RWPE2 (cell line): ENCODE measurements around the gene GSG1L.

Experiments used
- ATAC-seq: fragments of 200-7000 bp; cut with Tn5 transposase; 3 replicates; pipeline ENCODE4 v1.9.1; 2021; ENCODE audit warnings: low read depth
- DNase-seq: peaks from one replicate; pipeline ENCODE4 v3.0.0-alpha.2; 2020; ENCODE audit warnings: low spot score
- H3K27ac ChIP-seq: fragments of 450-650 bp; 2 replicates; pipeline ENCODE4 v1.5.1; 2017; ENCODE audit warnings: mild to moderate bottlenecking; ENCODE audit not compliant: poor library complexity, severe bottlenecking
- H3K27me3 ChIP-seq: fragments of 250-450 bp; sonication (Bioruptor Pico); 2 replicates; pipeline ENCODE4 v1.5.1; 2021; ENCODE audit warnings: mild to moderate bottlenecking, moderate library complexity; ENCODE audit not compliant: insufficient read depth, poor library complexity, severe bottlenecking
- H3K36me3 ChIP-seq: fragments of 250-450 bp; sonication (Bioruptor Pico); 2 replicates; pipeline ENCODE4 v1.5.1; 2020; ENCODE audit warnings: low read depth, mild to moderate bottlenecking, moderate library complexity
- H3K4me1 ChIP-seq: fragments of 250-450 bp; sonication (Bioruptor Pico); 2 replicates; pipeline ENCODE4 v1.5.1; 2021; ENCODE audit warnings: mild to moderate bottlenecking, moderate library complexity; ENCODE audit not compliant: insufficient read depth, poor library complexity, severe bottlenecking
- H3K4me3 ChIP-seq: fragments of 250-450 bp; sonication (Bioruptor Pico); 2 replicates; pipeline ENCODE4 v1.5.1; 2021; ENCODE audit warnings: mild to moderate bottlenecking, moderate library complexity; ENCODE audit not compliant: severe bottlenecking
- H3K9me3 ChIP-seq: fragments of 250-450 bp; sonication (Bioruptor Pico); 2 replicates; pipeline ENCODE4 v1.5.1; 2021; ENCODE audit warnings: mild to moderate bottlenecking, moderate library complexity; ENCODE audit not compliant: severe bottlenecking
- TF ChIP-seq, protein P1 (sequence below): fragments of 450-650 bp; IDR thresholded peaks from one replicate; pipeline ENCODE4 v1.5.1; 2017; ENCODE audit warnings: mild to moderate bottlenecking, moderate library complexity; ENCODE audit not compliant: poor library complexity, severe bottlenecking

GSG1L gene

DNA sequence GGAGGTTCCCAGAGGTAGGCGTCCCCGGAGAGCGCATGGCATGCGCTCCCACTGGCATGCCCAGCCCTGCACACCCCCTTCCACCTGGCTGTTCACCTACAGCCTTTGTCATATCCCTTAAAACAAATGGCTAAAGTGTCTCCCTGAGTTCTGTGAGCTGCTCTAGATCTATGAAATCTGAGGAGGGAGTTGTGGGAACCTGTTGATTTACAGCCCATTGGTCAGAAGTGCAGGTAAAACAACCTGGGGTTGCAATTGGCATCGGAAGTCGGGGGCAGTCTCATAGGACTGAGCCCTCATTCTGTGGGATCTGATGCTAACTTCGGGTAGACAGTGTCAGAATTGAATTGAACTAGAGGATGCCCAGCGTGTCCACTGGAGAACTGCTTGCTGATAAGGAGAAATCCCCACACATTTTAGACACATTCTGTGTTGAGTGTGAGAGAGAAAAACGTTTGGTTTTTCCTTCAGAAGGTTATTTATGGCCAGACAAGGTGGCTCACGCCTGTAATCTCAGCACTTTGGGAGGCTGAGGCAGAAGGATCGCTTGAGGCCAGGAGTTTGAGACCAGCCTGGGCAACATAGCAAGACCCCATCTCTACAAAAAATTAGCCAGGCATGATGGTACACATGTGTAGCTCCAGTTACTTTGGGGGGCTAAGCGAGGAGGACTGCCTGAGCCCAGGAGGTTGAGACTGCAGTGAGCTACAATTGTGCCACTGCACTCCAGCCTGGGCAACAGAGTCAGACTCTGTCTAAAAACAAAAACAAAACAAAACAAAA is 22.1 kb upstream of the GSG1L start:
- TF ChIP-seq, protein P1, sequence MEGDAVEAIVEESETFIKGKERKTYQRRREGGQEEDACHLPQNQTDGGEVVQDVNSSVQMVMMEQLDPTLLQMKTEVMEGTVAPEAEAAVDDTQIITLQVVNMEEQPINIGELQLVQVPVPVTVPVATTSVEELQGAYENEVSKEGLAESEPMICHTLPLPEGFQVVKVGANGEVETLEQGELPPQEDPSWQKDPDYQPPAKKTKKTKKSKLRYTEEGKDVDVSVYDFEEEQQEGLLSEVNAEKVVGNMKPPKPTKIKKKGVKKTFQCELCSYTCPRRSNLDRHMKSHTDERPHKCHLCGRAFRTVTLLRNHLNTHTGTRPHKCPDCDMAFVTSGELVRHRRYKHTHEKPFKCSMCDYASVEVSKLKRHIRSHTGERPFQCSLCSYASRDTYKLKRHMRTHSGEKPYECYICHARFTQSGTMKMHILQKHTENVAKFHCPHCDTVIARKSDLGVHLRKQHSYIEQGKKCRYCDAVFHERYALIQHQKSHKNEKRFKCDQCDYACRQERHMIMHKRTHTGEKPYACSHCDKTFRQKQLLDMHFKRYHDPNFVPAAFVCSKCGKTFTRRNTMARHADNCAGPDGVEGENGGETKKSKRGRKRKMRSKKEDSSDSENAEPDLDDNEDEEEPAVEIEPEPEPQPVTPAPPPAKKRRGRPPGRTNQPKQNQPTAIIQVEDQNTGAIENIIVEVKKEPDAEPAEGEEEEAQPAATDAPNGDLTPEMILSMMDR, result no peak
- no peaks in the 10 kb centered on the region for H3K27me3 ChIP-seq
- no peaks in the 10 kb centered on the region for H3K9me3 ChIP-seq
- DNase-seq (no peak), ATAC-seq (no peak)
- no peaks in the 10 kb centered on the region for H3K4me1 ChIP-seq
- no peaks in the 10 kb centered on the region for H3K36me3 ChIP-seq
- H3K27ac ChIP-seq, result no peak overlapping the region
- no peak overlapping the region for H3K4me3 ChIP-seq

GRCh38 chr16:28084209-28084608 is 20.7 kb upstream of the GSG1L start:
- Histone ChIP-seq H3K4me3 (no peak overlapping the region), H3K27ac (no peak overlapping the region), H3K27me3 (no peaks in the 10 kb centered on the region), H3K9me3 (no peaks in the 10 kb centered on the region), H3K4me1 (no peaks in the 10 kb centered on the region), H3K36me3 (no peaks in the 10 kb centered on the region)
- ATAC-seq (no peak), DNase-seq (no peak)
- TF ChIP-seq, protein P1, result no peak

DNA sequence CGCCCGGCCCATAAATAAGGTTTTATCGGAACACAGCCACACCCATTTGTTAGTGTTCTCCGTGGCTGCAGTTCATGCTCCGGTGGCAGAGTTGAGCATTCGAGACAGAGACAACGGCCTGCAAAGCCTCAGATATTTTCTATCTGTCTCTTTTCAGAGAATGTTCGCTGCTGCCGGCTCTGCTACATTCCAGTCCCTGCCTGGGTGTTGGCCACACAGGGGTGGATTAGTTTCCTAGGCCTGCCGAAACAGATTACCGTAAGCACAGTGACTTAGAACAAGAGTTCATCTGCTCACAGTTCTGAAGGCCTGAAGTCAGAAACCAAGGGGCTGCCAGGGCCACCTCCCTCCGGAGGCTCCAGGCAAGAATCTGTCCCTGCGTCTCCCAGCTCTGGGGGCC is 19.1 kb upstream of the GSG1L start:
- no peaks in the 10 kb centered on the region for H3K36me3 ChIP-seq
- TF ChIP-seq, protein P1, result no peak
- ATAC-seq, result peak; percentile 35; the same call in 1 of the 3 replicates
- H3K4me1 ChIP-seq, result no peaks in the 10 kb centered on the region
- DNase-seq, result no peak
- H3K27ac ChIP-seq, result no peak overlapping the region
- no peak overlapping the region for H3K4me3 ChIP-seq
- no peaks in the 10 kb centered on the region for H3K27me3 ChIP-seq
- H3K9me3 ChIP-seq, result no peaks in the 10 kb centered on the region

DNA sequence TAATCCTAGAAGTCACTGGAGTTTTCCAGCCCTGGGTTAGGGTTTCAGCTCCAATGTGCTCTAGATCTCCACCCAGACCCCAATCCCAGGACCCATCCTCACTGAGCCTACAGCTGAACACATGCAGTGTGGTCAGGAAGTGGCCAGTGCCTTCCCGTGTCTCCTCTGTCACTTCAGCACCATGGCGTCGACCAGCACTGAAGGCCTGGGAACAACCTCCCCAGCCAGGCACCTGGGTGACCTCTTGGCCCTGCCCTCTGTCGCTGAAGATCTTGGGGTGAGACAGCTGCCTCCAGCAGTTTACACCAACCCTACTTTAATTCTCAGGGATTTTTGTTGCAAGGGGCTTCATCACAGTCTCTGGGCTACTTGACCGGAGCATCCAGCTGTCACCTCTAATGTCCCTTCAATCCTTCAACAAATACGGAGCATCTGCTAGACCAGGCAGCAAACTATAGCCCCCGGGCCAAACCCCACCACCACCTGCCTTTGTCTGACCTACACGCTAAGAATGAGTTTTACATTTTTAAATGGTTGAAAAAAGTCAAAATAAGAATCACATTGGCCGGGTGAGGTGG is 18.0 kb upstream of the GSG1L start:
- H3K36me3 ChIP-seq, result no peaks in the 10 kb centered on the region
- ATAC-seq, result no peak

More for the DNA sequence above, 18.0 kb upstream of the GSG1L start:
- Histone ChIP-seq H3K4me1 (no peaks in the 10 kb centered on the region), H3K27me3 (no peaks in the 10 kb centered on the region), H3K4me3 (no peak overlapping the region), H3K9me3 (no peaks in the 10 kb centered on the region), H3K27ac (no peak overlapping the region)
- TF ChIP-seq, protein P1, result no peak
- no peak for DNase-seq
